Neutrophil (primary cell): ENCODE data around the gene GSDMA.
"Not testable (repeated sequence)": the region's sequence is repeated elsewhere in the genome, so short reads cannot be mapped to it uniquely, and the experiment has no call there.

Source experiments
- H3K27ac ChIP-seq: fragments of 200-600 bp; sonication (generic); 2 replicates; pipeline ENCODE4 v1.5.1; 2016; ENCODE audit warnings: mild to moderate bottlenecking, moderate library complexity
- H3K27me3 ChIP-seq: fragments of 200-600 bp; sonication (generic); 2 replicates; pipeline ENCODE4 v1.6.0; 2016; ENCODE audit warnings: mild to moderate bottlenecking
- H3K36me3 ChIP-seq: fragments of 200-600 bp; sonication (generic); 2 replicates; pipeline ENCODE4 v1.5.1; 2017
- H3K4me1 ChIP-seq, 2 experiments: fragments of 200-600 bp in 1 of 2; sonication (generic) in 1 of 2; 1 replicate in 1 of 2; 2 replicates in 1 of 2; pipeline versions ENCODE4 v1.5.1 to v1.6.1; 2013 to 2016; ENCODE audit warnings: low read depth in 1 of 2, low read length in 1 of 2, mild to moderate bottlenecking in 1 of 2, moderate library complexity in 1 of 2; ENCODE audit not compliant: control insufficient read depth in 1 of 2, insufficient read depth in 1 of 2
- H3K4me3 ChIP-seq, 2 experiments: fragments of 200-600 bp in 1 of 2; sonication (generic) in 1 of 2; 1 replicate in 1 of 2; 2 replicates in 1 of 2; pipeline ENCODE4 v1.5.1; 2013 to 2016; ENCODE audit warnings: low read depth in 1 of 2, low read length in 1 of 2, mild to moderate bottlenecking in 1 of 2, moderate library complexity in 1 of 2
- H3K9me3 ChIP-seq: fragments of 200-600 bp; sonication (generic); 2 replicates; pipeline ENCODE4 v1.5.1; 2016
- CTCF ChIP-seq: fragments of 200-600 bp; sonication (generic); IDR thresholded peaks from 2 replicates; pipeline ENCODE4 v1.5.1; 2016; ENCODE audit warnings: antibody characterized with exemption

The GSDMA gene

GRCh38 chr17:40004072-40004471 is 41.3 kb downstream of the GSDMA start:
- no peaks in the 10 kb centered on the region for H3K9me3 ChIP-seq
- H3K4me1 ChIP-seq: no peaks in the 10 kb centered on the region
- no peaks in the 10 kb centered on the region for H3K27me3 ChIP-seq
- no peak overlapping the region for H3K27ac ChIP-seq
- TF ChIP-seq CTCF: no peak
- H3K4me3 ChIP-seq: no peak overlapping the region
- no peaks in the 10 kb centered on the region for H3K36me3 ChIP-seq

GRCh38 chr17:40004712-40005111 is 41.9 kb downstream of the GSDMA start:
- Histone ChIP-seq H3K27ac (no peak overlapping the region), H3K36me3 (no peaks in the 10 kb centered on the region), H3K4me3 (no peak overlapping the region), H3K4me1 (no peaks in the 10 kb centered on the region), H3K9me3 (no peaks in the 10 kb centered on the region), H3K27me3 (no peaks in the 10 kb centered on the region)
- TF ChIP-seq CTCF: no peak

GRCh38 chr17:40005520-40005919 is 42.7 kb downstream of the GSDMA start:
- Histone ChIP-seq H3K36me3 (no peaks in the 10 kb centered on the region), H3K27ac (no peak overlapping the region), H3K4me1 (no peaks in the 10 kb centered on the region), H3K4me3 (no peak overlapping the region), H3K9me3 (no peaks in the 10 kb centered on the region), H3K27me3 (no peaks in the 10 kb centered on the region)
- TF ChIP-seq CTCF: no peak

- not testable (repeated sequence) for H3K27ac ChIP-seq, H3K4me3 ChIP-seq, H3K9me3 ChIP-seq, H3K36me3 ChIP-seq
- Histone ChIP-seq H3K27me3 (peaks cover 11% of the 10 kb centered on the region), H3K4me1 (peaks cover 21 to 24% of the 10 kb centered on the region in 2 experiments)
Observed at GRCh38 chr17:40010946-40011500, 48.2 kb downstream of the GSDMA start.

- H3K27ac ChIP-seq, H3K36me3 ChIP-seq, H3K4me3 ChIP-seq, H3K9me3 ChIP-seq: not testable (repeated sequence)
- Histone ChIP-seq H3K27me3 (peaks cover 11% of the 10 kb centered on the region), H3K4me1 (peaks cover 24 to 26% of the 10 kb centered on the region in 2 experiments)
Observed at GRCh38 chr17:40012017-40012647, 49.3 kb downstream of the GSDMA start.

GRCh38 chr17:40014375-40014980 is 51.7 kb downstream of the GSDMA start:
- H3K27ac ChIP-seq: no peak overlapping the region

More at GRCh38 chr17:40014375-40014980, 51.7 kb downstream of the GSDMA start:
- H3K36me3 ChIP-seq: no peaks in the 10 kb centered on the region
- peaks cover 47 to 48% of the 10 kb centered on the region in 2 experiments for H3K4me1 ChIP-seq
- H3K27me3 ChIP-seq: peaks cover 11% of the 10 kb centered on the region
- no peak overlapping the region for H3K4me3 ChIP-seq
- no peaks in the 10 kb centered on the region for H3K9me3 ChIP-seq
- no peak for TF ChIP-seq CTCF
